ENCODE measurements around the gene CGB3.

CGB3 gene

DNA sequence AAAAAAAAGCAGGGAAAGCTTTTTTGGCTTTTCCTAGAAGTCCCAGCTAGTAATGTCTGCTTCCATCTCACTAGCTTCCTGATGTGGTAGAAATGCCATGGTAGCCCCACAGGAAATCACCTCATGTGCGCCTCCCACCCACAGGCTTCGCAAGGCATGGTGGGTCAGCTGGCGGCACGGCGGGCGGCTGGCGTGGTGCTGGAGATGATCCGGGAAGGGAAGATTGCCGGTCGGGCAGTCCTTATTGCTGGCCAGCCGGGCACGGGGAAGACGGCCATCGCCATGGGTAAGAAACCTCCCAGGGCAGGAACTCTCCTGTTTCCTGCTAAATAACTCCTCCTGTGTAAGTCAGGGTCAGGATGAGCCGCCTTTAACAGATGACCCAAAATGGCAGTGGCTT is 20.0 kb downstream of the CGB3 start:
- TF ChIP-seq, protein P1, sequence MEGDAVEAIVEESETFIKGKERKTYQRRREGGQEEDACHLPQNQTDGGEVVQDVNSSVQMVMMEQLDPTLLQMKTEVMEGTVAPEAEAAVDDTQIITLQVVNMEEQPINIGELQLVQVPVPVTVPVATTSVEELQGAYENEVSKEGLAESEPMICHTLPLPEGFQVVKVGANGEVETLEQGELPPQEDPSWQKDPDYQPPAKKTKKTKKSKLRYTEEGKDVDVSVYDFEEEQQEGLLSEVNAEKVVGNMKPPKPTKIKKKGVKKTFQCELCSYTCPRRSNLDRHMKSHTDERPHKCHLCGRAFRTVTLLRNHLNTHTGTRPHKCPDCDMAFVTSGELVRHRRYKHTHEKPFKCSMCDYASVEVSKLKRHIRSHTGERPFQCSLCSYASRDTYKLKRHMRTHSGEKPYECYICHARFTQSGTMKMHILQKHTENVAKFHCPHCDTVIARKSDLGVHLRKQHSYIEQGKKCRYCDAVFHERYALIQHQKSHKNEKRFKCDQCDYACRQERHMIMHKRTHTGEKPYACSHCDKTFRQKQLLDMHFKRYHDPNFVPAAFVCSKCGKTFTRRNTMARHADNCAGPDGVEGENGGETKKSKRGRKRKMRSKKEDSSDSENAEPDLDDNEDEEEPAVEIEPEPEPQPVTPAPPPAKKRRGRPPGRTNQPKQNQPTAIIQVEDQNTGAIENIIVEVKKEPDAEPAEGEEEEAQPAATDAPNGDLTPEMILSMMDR (IDR thresholded peaks at IDR 0.05; ENCODE audit: low read depth, low read length, missing control alignments), result no peak
- no peak for DNase-seq (ENCODE audit: extremely low read depth, low read depth)
- H3K4me3 ChIP-seq (replicated peaks; ENCODE audit: low read depth, low read length), result no peak overlapping the region

DNA sequence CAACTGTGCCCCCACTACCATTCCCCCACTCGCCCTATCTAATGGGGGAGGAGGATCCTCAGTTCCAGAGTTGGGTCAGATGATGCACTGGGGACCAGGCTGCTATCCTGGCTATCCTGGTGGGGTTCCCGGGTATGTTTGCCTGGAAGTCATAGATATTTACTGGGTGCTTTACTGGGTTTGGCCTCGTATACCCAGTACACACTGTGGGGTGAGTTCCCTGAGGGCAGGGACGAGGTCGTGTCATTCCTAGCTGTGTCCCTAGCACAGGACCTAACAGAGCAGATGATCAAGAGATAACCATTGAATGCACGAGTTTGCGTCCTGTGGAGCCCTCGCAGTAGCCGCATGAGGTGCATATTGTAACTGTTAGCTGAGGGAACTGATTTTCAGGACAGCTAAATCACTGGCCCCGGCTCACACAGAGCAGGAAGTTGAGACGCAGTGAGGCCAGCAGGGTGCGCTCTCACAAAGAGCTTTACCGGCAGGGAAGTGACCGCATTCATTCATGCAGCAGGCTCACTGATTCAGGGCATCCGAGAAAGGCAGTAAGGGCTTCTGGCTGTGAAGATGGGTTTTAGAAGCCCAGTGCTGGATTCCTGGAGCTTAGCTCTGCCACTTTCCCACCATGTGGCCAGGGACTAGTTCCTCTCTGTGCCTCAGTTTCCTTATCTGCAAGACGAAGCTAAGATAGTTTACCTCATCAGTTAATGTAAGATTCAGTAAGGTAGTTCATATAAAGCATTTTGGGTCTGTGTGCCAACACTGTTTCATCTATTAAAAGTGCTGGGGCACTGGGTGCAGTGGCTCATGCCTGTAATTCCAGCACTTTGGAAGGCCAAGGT is 24.4 kb downstream of the CGB3 start:
- DNase-seq (ENCODE audit: extremely low read depth, low read depth), result no peak
- TF ChIP-seq, protein P1 (IDR thresholded peaks at IDR 0.05; ENCODE audit: low read depth, low read length, missing control alignments), result peak; percentile 82
- H3K4me3 ChIP-seq (replicated peaks; ENCODE audit: low read depth, low read length), result no peak overlapping the region

DNA sequence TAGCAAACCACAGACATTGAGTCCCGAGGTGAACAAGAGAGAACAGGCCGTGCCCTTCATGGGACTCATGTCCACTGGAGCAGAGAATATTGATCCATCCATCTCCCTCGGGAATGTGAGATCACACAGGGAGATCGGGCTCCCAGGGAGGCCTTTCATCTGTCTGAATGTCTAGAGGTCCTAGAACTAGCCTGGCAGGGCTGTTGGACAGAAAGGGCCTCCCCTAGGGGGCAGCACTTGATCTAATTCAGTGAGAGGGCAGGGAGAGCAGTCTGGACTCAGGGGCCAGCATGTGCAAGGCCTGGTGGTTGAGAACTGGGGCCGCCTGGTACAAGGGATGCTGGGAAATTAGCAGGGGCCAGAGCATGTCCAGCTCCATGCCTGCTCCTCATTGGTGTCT is 26.2 kb downstream of the CGB3 start:
- TF ChIP-seq, protein P1 (IDR thresholded peaks at IDR 0.05; ENCODE audit: low read depth, low read length, missing control alignments), result peak; percentile 70
- H3K4me3 ChIP-seq (replicated peaks; ENCODE audit: low read depth, low read length), result no peak overlapping the region
- DNase-seq (ENCODE audit: extremely low read depth, low read depth), result no peak

DNA sequence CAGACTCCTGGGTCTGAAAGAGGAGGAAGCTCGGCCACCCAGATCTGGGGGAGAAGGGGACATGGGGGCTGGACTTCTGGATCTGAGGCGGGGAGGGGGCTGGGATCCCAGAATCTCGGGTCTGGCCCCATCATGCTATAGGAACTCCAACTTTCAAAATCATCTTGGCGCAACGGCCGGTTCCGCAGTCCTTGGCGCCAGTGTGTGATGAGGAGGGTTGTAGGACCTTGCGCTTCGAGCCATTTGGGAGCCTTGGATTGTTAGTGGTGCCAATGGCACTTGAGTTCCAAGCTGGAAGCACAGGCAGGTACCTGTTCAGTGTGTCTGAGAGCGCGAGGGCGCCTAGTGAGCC is 30.1 kb downstream of the CGB3 start:
- TF ChIP-seq, protein P1 (IDR thresholded peaks at IDR 0.05; ENCODE audit: low read depth, low read length, missing control alignments), result no peak
- peak overlapping the region; percentile 87 for H3K4me3 ChIP-seq (replicated peaks; ENCODE audit: low read depth, low read length)
- DNase-seq (ENCODE audit: extremely low read depth, low read depth), result no peak

DNA sequence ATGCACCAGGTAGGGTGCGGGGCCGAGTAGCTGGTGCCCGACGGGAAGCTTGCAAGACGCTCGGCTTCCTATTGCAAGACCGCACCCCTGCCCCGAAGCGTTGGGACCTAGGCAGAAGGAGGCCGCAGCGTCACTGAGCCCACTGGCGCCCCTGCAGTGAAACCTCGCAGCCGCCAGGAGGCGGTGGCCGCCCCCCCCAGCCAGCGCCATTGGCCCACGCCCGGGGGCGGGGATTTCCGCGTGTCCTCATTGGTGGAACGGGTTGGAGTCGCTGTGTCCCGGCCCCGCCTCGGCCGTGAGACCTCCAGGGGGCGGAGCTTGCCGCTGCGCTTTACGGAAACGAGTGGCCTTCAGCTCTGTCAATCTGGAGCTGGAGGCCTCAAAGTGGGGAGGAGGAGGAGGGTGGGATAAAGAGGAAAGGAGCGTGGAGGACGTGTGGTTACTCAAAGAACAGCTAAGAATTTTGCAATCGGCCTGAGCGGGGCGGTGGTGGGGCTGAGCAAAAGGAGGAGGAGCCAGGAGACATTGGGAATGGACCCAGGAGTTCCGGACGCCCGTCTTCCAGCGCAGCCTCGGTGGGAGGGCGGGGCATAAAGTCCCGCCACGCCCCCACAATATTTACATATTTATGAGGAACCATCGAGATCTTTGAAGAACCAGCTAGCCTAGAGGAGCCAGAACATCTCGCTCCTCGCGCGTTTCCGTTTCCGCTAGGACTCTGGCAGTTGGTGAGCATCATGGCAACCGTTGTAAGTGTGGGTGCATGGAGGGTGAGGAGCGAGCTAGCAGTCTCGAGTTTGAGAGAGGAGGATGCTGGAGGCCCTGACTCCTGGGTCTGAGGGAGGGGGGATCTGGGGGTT is 30.7 kb downstream of the CGB3 start, which contains the start of the genes GYS1 and RUVBL2:
Gene GYS1 (minus strand): TSS at position 135 of the 860 bp plus-strand sequence. CDS start 197 bp downstream, outside the sequence.
Gene RUVBL2 (plus strand): TSS at position 713 of the 860 bp plus-strand sequence. CDS start 25 bp downstream, at position 738.
- TF ChIP-seq, protein P1 (IDR thresholded peaks at IDR 0.05; ENCODE audit: low read depth, low read length, missing control alignments), result peak; percentile 77
- peak; percentile 98 for DNase-seq (ENCODE audit: extremely low read depth, low read depth)
- H3K4me3 ChIP-seq (replicated peaks; ENCODE audit: low read depth, low read length), result peak within 1 kb of the TSS; percentile 87

DNA sequence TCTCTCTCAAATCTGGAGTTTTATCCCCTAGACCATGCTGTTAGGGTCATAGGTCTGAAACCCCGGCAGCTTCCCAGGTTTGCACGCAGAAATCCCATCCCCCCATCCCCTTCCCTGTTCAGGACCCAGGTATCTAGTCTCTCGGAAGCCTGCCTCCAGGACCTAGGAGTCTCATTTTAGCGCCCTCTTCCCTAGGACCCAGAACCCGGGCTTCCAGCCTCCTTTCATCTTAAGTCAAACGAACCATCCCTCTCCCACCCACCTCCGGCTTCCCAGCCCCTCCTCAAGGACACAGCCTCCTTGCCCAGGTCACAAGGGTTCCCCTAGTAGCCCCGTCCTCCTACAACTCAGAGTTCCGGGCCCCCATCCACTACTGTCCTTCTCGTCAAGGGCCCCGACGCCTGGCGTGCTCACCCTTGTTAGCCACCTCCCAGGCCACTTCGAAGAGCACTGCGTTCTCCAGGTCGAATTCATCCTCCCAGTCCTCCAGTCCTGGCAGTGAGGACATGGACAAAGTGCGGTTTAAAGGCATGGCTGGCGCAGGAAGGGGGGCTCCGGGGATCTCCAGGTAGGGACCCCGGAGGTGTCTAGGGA is 31.5 kb downstream of the CGB3 start:
- peak overlapping the region; percentile 87 for H3K4me3 ChIP-seq (replicated peaks; ENCODE audit: low read depth, low read length)
- DNase-seq (ENCODE audit: extremely low read depth, low read depth), result no peak
- TF ChIP-seq, protein P1 (IDR thresholded peaks at IDR 0.05; ENCODE audit: low read depth, low read length, missing control alignments), result no peak

All from HFF-Myc (cell line).